PC-3 (cell line): ENCODE data around the gene COL27A1. TPM values are rescaled to one million over a fixed set of nuclear protein-coding genes. Genes with fewer than 3 reads are reported as not detected.

Experiments
- ATAC-seq: fragments of 200-7000 bp; cut with Tn5 transposase; 2 replicates; pipeline ENCODE4 v1.9.1; 2020; ENCODE audit warnings: mild to moderate bottlenecking, moderate library complexity
- BruUV-seq: library from RNA; stranded (reverse); fragments of 400-500 nt; replicated peaks from 2 replicates; lab custom pipeline; 2021; lab: Mats Ljungman, UMichigan
- CTCF ChIA-PET: fragments of 300-600 bp; sonication (Branson Sonifier 250); formaldehyde crosslinking; loops from one replicate; lab custom pipeline; 2022; ENCODE audit warnings: antibody characterized with exemption; lab: Charles Lee
- POLR2A ChIA-PET: fragments of 300-600 bp; sonication (Branson Sonifier 250); formaldehyde crosslinking; loops from one replicate; lab custom pipeline; 2022; ENCODE audit warnings: antibody characterized with exemption; ENCODE audit not compliant: unreplicated experiment; lab: Charles Lee
- DNase-seq: peaks from one replicate; pipeline ENCODE4 v3.0.0-alpha.2; 2015
- H2AFZ ChIP-seq: fragments of 300-600 bp; sonication (generic); 2 replicates; pipeline ENCODE4 v1.6.0; 2016; ENCODE audit warnings: antibody characterized with exemption, low read length
- H3F3A ChIP-seq: fragments of 300-600 bp; sonication (generic); one replicate; pipeline ENCODE4 v1.6.0; 2017; ENCODE audit warnings: antibody characterized with exemption, low read length, control low read depth, mild to moderate bottlenecking; ENCODE audit not compliant: unreplicated experiment
- H3K27ac ChIP-seq: fragments of 300-600 bp; sonication (generic); 2 replicates; pipeline ENCODE4 v1.5.1; 2016; ENCODE audit warnings: mild to moderate bottlenecking, low read length
- H3K27me3 ChIP-seq: fragments of 300-600 bp; sonication (generic); 2 replicates; pipeline ENCODE4 v1.6.1; 2016; ENCODE audit warnings: low read length, mixed read lengths
- H3K36me3 ChIP-seq: fragments of 300-600 bp; sonication (generic); 2 replicates; pipeline ENCODE4 v1.6.1; 2016; ENCODE audit warnings: low read depth, mixed run types, low read length, mixed read lengths
- H3K4me1 ChIP-seq: fragments of 300-600 bp; sonication (generic); 2 replicates; pipeline ENCODE4 v1.5.1; 2016; ENCODE audit warnings: low read length; ENCODE audit not compliant: insufficient read depth
- H3K4me2 ChIP-seq: fragments of 300-600 bp; sonication (generic); 2 replicates; pipeline ENCODE4 v1.6.0; 2016; ENCODE audit warnings: low read length
- H3K4me3 ChIP-seq: fragments of 300-600 bp; sonication (generic); 2 replicates; pipeline ENCODE4 v1.5.1; 2016; ENCODE audit warnings: mild to moderate bottlenecking, low read length, mixed read lengths
- H3K79me2 ChIP-seq: fragments of 300-600 bp; sonication (generic); 2 replicates; pipeline ENCODE4 v1.6.1; 2017; ENCODE audit warnings: low read length, mixed read lengths
- H3K9ac ChIP-seq: fragments of 300-600 bp; sonication (generic); 2 replicates; pipeline ENCODE4 v1.6.0; 2016; ENCODE audit warnings: mild to moderate bottlenecking, low read length
- H3K9me2 ChIP-seq: fragments of 300-600 bp; sonication (generic); replicated peaks from 2 replicates; pipeline ENCODE4 v1.6.1; 2016; ENCODE audit warnings: mixed run types, low read length, mixed read lengths
- H3K9me3 ChIP-seq: fragments of 300-600 bp; sonication (generic); 2 replicates; pipeline ENCODE4 v1.6.1; 2016; ENCODE audit warnings: low read length, mixed read lengths
- H4K20me1 ChIP-seq: fragments of 300-600 bp; sonication (generic); 2 replicates; pipeline ENCODE4 v1.6.1; 2016; ENCODE audit warnings: low read length, mixed read lengths
- CTCF ChIP-seq: fragments of 300-600 bp; sonication (generic); conservative IDR thresholded peaks from 2 replicates; pipeline ENCODE4 v1.5.1; 2017; ENCODE audit warnings: antibody characterized with exemption, low read depth, mild to moderate bottlenecking, low read length
- EZH2 ChIP-seq: fragments of 300-600 bp; sonication (generic); IDR thresholded peaks from one replicate; pipeline ENCODE4 v1.6.1; 2017; ENCODE audit warnings: antibody characterized with exemption, mild to moderate bottlenecking, low read length; ENCODE audit not compliant: unreplicated experiment
- EZH2phosphoT487 ChIP-seq: fragments of 300-600 bp; sonication (generic); IDR thresholded peaks from 2 replicates; pipeline ENCODE4 v1.6.1; 2018; ENCODE audit warnings: mild to moderate bottlenecking, antibody characterized with exemption, low read length, borderline replicate concordance
- intact Hi-C: fragments of 100-400 bp; cut with micrococcal nuclease; formaldehyde crosslinking; loops from 2 replicates; pipeline ENCODE4 v1.9.0; 2023
- total RNA-seq: library from RNA; depleted of rRNA; stranded (reverse); fragments of >200 nt; gene quantifications from 2 replicates; pipeline ENCODE4 v1.2.3, GENCODE V29; 2014

The COL27A1 gene
- total RNA-seq, 1 experiment from 2014 or later, result 4.3 TPM

- H3K79me2 ChIP-seq, result no peaks in the 10 kb centered on the region
- no peaks in the 10 kb centered on the region for H3F3A ChIP-seq
- no peak overlapping the region for H3K4me3 ChIP-seq
- no peaks in the 10 kb centered on the region for H3K9me2 ChIP-seq
- no TSS peak for BruUV-seq
- no peak for TF ChIP-seq EZH2phosphoT487
- no peak for TF ChIP-seq CTCF
- no peak for TF ChIP-seq EZH2
- no peaks in the 10 kb centered on the region for H4K20me1 ChIP-seq
- no peak for ATAC-seq
- H3K4me1 ChIP-seq, result no peaks in the 10 kb centered on the region
- no peak for DNase-seq
- intact Hi-C loops, result no loop called here
- no peaks in the 10 kb centered on the region for H3K9me3 ChIP-seq
- H3K36me3 ChIP-seq, result no peaks in the 10 kb centered on the region
- ChIA-PET CTCF (no interaction called here), POLR2A (no interaction called here)
- H3K4me2 ChIP-seq, result no peak overlapping the region
- no peaks in the 10 kb centered on the region for H3K27me3 ChIP-seq
- H3K9ac ChIP-seq, result no peak overlapping the region
- no peak overlapping the region for H3K27ac ChIP-seq
- no peak overlapping the region for H2AFZ ChIP-seq
These were observed 109.6 kb downstream of the COL27A1 start for GRCh38 chr9:114264806-114265550.

DNA sequence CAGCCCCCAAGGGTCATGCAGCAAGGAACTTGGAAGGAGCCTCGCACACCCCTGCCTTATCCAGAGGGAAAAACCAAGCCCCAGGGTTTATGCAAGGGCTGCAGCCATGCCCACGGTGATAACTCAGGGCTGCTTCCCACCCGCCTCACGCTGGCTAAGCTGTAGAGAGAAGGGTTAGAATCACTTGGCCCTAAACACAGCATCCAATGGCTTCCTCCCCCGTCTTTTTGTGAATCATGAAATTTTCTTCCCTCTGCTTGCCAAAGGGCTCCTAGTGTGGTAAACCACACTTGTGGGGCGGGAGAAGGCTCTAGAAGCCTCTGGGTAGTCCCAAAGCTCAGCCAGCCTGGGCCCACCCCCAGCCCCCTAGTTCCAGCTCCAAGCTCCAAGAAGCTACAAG, 111.6 kb downstream of the COL27A1 start:
- H3F3A ChIP-seq, result no peaks in the 10 kb centered on the region
- no TSS peak for BruUV-seq
- H3K79me2 ChIP-seq, result no peaks in the 10 kb centered on the region
- H3K27me3 ChIP-seq, result no peaks in the 10 kb centered on the region
- H3K36me3 ChIP-seq, result no peaks in the 10 kb centered on the region
- no peaks in the 10 kb centered on the region for H4K20me1 ChIP-seq
- no peak overlapping the region for H3K27ac ChIP-seq
- H3K4me2 ChIP-seq, result no peak overlapping the region
- DNase-seq, result no peak
- no peak overlapping the region for H3K9ac ChIP-seq
- no peaks in the 10 kb centered on the region for H3K4me1 ChIP-seq
- ChIA-PET CTCF (no interaction called here), POLR2A (no interaction called here)
- no peak for ATAC-seq
- H3K9me2 ChIP-seq, result no peaks in the 10 kb centered on the region
- intact Hi-C loops, result no loop called here
- H3K9me3 ChIP-seq, result no peaks in the 10 kb centered on the region
- TF ChIP-seq EZH2 (no peak), EZH2phosphoT487 (no peak), CTCF (no peak)
- no peak overlapping the region for H2AFZ ChIP-seq
- no peak overlapping the region for H3K4me3 ChIP-seq

- Histone ChIP-seq H2AFZ (no peak overlapping the region), H3F3A (no peaks in the 10 kb centered on the region), H4K20me1 (no peaks in the 10 kb centered on the region), H3K9ac (no peak overlapping the region), H3K79me2 (no peaks in the 10 kb centered on the region), H3K4me3 (no peak overlapping the region), H3K36me3 (no peaks in the 10 kb centered on the region), H3K27ac (no peak overlapping the region), H3K4me2 (no peak overlapping the region), H3K9me2 (no peaks in the 10 kb centered on the region), H3K9me3 (no peaks in the 10 kb centered on the region), H3K27me3 (no peaks in the 10 kb centered on the region), H3K4me1 (no peaks in the 10 kb centered on the region)
- ChIA-PET CTCF (no interaction called here), POLR2A (no interaction called here)
- no peak for ATAC-seq
- no peak for DNase-seq
- TF ChIP-seq EZH2, result no peak
- no peak for TF ChIP-seq CTCF
- no peak for TF ChIP-seq EZH2phosphoT487
- no TSS peak for BruUV-seq
- intact Hi-C loops, result no loop called here
These were observed 113.7 kb downstream of the COL27A1 start for GRCh38 chr9:114269023-114269422.
